CD8-positive, alpha-beta memory T cell (primary cell): ENCODE data around the gene NCKAP5. TPM values are rescaled to one million over a fixed set of nuclear protein-coding genes. Genes with fewer than 3 reads are reported as not detected.

ENCODE experiments used
- CTCF ChIA-PET: fragments of 350-600 bp; sonication (Branson Sonifier 250); formaldehyde crosslinking; loops from one replicate; lab custom pipeline; 2021; ENCODE audit warnings: antibody characterized with exemption; lab: Charles Lee
- POLR2A ChIA-PET: fragments of 350-600 bp; sonication (Branson Sonifier 250); formaldehyde crosslinking; loops from one replicate; lab custom pipeline; 2021; ENCODE audit warnings: antibody characterized with exemption; lab: Charles Lee
- DNase-seq, 5 donors: peaks; one replicate each; pipeline versions ENCODE4 v3.0.0 to v3.0.0-alpha.2; 2020 to 2022; ENCODE audit warnings: mixed read lengths in 1 of 5
- H3K27ac ChIP-seq: one replicate; pipeline ENCODE4 v1.7.0; 2013; ENCODE audit warnings: low read depth, mild to moderate bottlenecking, low read length, moderate library complexity
- H3K27me3 ChIP-seq: 2 replicates; pipeline ENCODE4 v1.7.0; 2013; ENCODE audit warnings: low read length, mild to moderate bottlenecking; ENCODE audit not compliant: insufficient read depth, poor library complexity, severe bottlenecking
- H3K36me3 ChIP-seq: 2 replicates; pipeline ENCODE4 v1.7.0; 2013; ENCODE audit warnings: mild to moderate bottlenecking, low read length, moderate library complexity; ENCODE audit not compliant: insufficient read depth
- H3K4me1 ChIP-seq: 2 replicates; pipeline ENCODE4 v1.7.0; 2013; ENCODE audit warnings: mild to moderate bottlenecking, low read length, moderate library complexity; ENCODE audit not compliant: insufficient read depth
- H3K4me3 ChIP-seq: 2 replicates; pipeline ENCODE4 v1.7.0; 2013; ENCODE audit warnings: mild to moderate bottlenecking, low read length
- H3K9me3 ChIP-seq: 2 replicates; pipeline ENCODE4 v1.7.0; 2013; ENCODE audit warnings: mild to moderate bottlenecking, low read length
- H3K27ac Mint-ChIP-seq, 8 donors: one replicate each; pipeline ENCODE4 v1.8.0; 2020 to 2021; ENCODE audit warnings: mixed read lengths in 8 of 8, mild to moderate bottlenecking in 6 of 8, inconsistent platforms in 3 of 8, moderate library complexity in 3 of 8
- H3K27me3 Mint-ChIP-seq, 2 donors: one replicate each; pipeline ENCODE4 v1.8.0; 2020 to 2021; ENCODE audit warnings: mixed read lengths in 2 of 2, mild to moderate bottlenecking in 1 of 2, moderate library complexity in 1 of 2
- H3K36me3 Mint-ChIP-seq, 3 donors: one replicate each; pipeline ENCODE4 v1.8.0; 2020 to 2021; ENCODE audit warnings: mixed read lengths in 3 of 3, inconsistent platforms in 1 of 3, mild to moderate bottlenecking in 1 of 3
- H3K4me1 Mint-ChIP-seq, 3 donors: one replicate each; pipeline ENCODE4 v1.8.0; 2020 to 2021; ENCODE audit warnings: mixed read lengths in 3 of 3, inconsistent platforms in 1 of 3, mild to moderate bottlenecking in 1 of 3
- H3K4me3 Mint-ChIP-seq, 7 donors: one replicate each; pipeline ENCODE4 v1.8.0; 2020 to 2021; ENCODE audit warnings: mixed read lengths in 7 of 7, mild to moderate bottlenecking in 6 of 7, moderate library complexity in 4 of 7, inconsistent platforms in 2 of 7
- H3K9me3 Mint-ChIP-seq, 5 donors: one replicate each; pipeline ENCODE4 v1.8.0; 2020 to 2022; ENCODE audit warnings: mixed read lengths in 5 of 5, mild to moderate bottlenecking in 3 of 5, moderate library complexity in 2 of 5, inconsistent platforms in 1 of 5
- polyA plus RNA-seq: library from polyadenylated mRNA; unstranded; fragments of 300-500 nt; fragmentation: Illumina TruSeq; gene quantifications from one replicate; pipeline ENCODE4 v1.2.3, GENCODE V29; 2021
- total RNA-seq, 2 experiments: library from RNA; stranded (reverse); gene quantifications; one replicate each; pipeline ENCODE4 v1.2.3, GENCODE V29; 2021

Gene NCKAP5
- total and polyA plus RNA-seq, 3 experiments from 2014 or later: not detected

DNA sequence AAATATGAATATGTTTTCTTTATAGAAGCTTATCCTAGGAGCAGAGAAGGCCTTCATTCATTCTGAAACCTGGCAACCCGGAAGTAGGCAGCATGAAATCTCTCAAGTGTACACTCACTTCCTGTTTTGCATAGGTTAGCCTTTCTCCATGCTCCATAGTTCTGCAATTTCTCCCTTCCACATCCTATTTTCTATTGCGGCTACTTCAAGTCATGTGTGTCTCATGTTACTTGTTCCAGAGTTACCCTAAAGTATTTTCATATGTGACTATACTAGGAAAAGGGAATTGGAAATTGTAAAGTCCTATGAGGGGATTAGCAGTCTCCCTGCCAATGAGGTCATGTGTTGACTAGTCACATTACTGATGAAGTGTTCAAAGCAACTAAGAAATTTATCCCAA lies 320.6 kb downstream of the NCKAP5 start:
- H3K9me3 ChIP-seq: no peaks in the 10 kb centered on the region
- Mint-ChIP-seq H3K4me3 (no peak overlapping the region), H3K36me3 (no peaks in the 10 kb centered on the region), H3K27ac (no peak overlapping the region), H3K27me3 (peaks cover 0 to 1% of the 10 kb centered on the region in 2 donors), H3K9me3 (peaks cover 0 to 7% (median 4%) of the 10 kb centered on the region in 5 donors), H3K4me1 (no peaks in the 10 kb centered on the region)
- POLR2A ChIA-PET: no interaction called here
- no peaks in the 10 kb centered on the region for H3K27me3 ChIP-seq
- no peak for DNase-seq
- H3K4me1 ChIP-seq: no peaks in the 10 kb centered on the region
- H3K27ac ChIP-seq: no peak overlapping the region
- H3K4me3 ChIP-seq: no peak overlapping the region
- no peaks in the 10 kb centered on the region for H3K36me3 ChIP-seq
- CTCF ChIA-PET: no interaction called here

DNA sequence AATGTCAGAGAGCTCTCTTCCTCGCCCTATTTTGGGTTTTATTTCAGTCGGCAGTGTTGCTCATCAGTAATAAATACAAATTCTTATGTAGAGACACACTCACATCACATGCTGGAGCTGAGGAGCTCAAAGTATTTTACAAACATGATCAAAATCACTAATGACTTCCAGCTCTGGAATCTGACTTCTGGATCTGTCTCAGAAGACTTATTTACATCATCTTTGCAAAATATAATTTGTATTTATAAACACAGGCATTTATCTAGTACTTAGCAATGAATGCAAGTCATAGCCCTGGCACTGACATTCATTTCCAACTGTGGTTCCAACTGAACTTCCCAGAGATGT lies 327.1 kb downstream of the NCKAP5 start:
- Mint-ChIP-seq H3K4me1 (no peaks in the 10 kb centered on the region), H3K36me3 (no peaks in the 10 kb centered on the region), H3K27ac (no peak overlapping the region), H3K9me3 (peaks cover 0 to 9% (median 2%) of the 10 kb centered on the region in 5 donors), H3K27me3 (no peaks in the 10 kb centered on the region), H3K4me3 (no peak overlapping the region)
- no peak overlapping the region for H3K27ac ChIP-seq
- no peaks in the 10 kb centered on the region for H3K27me3 ChIP-seq
- H3K9me3 ChIP-seq: no peaks in the 10 kb centered on the region
- no peaks in the 10 kb centered on the region for H3K36me3 ChIP-seq
- POLR2A ChIA-PET: no interaction called here
- no peaks in the 10 kb centered on the region for H3K4me1 ChIP-seq
- CTCF ChIA-PET: no interaction called here
- DNase-seq: no peak
- H3K4me3 ChIP-seq: no peak overlapping the region

DNA sequence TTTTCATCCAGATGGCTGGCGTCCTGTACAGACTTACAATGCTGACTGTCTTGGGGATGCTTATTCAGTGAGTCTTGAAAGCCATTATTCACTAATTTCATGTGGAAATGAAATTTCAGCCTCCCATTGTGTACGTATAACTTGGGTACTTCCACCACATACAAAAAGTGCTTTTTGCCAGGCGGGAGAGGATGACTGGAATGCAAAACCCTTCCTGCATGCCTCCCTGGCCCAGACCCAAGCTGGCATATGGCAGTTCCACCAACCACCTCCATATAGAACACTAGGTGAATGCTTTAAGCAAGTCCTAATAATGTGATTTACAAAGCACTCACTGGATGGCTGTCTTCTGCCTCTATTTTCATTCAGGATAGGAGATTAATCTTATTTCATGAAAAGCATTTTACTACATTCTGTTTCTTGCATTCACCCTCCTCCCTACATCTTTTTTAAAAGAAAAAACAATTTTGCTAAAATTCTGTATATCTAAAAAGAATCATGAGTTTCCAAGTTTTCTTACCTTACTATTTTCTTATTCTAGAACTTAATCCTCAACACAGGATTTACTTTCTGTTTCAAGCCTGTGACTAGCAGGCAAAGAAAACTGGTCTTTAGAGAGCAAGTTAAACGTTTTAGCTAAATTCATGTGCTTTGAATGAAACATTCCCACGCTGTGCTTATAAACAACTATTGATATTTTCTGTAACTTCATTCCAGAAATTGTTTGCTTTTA lies 327.6 kb downstream of the NCKAP5 start:
- no peaks in the 10 kb centered on the region for H3K4me1 Mint-ChIP-seq
- Histone ChIP-seq H3K27me3 (no peaks in the 10 kb centered on the region), H3K36me3 (no peaks in the 10 kb centered on the region), H3K4me1 (no peaks in the 10 kb centered on the region), H3K9me3 (no peaks in the 10 kb centered on the region), H3K4me3 (no peak overlapping the region), H3K27ac (no peak overlapping the region)
- no peak overlapping the region for H3K4me3 Mint-ChIP-seq
- H3K36me3 Mint-ChIP-seq: no peaks in the 10 kb centered on the region
- peaks cover 0 to 9% (median 2%) of the 10 kb centered on the region in 5 donors for H3K9me3 Mint-ChIP-seq
- H3K27me3 Mint-ChIP-seq: no peaks in the 10 kb centered on the region
- no peak for DNase-seq
- POLR2A ChIA-PET: no interaction called here
- CTCF ChIA-PET: no interaction called here
- no peak overlapping the region for H3K27ac Mint-ChIP-seq

DNA sequence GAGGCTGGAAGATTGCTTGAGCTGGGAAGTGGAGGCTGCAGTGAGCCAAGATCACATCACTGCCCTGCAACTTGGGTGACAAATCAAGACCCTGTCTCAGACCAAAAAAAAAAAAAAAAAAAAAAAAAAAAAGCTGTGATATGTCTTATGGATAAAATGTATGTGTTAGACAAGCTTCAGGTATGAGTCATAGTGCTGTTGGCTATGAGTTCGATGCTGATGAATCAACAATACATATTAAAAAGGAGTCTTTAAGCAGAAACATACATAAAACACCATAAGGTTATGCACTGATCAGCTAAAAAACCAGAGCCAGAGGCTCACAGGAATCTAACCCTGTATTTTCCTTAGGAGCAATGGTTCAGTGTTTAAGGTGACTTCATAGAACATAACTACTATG lies 332.3 kb downstream of the NCKAP5 start:
- no peaks in the 10 kb centered on the region for H3K27me3 Mint-ChIP-seq

DNA sequence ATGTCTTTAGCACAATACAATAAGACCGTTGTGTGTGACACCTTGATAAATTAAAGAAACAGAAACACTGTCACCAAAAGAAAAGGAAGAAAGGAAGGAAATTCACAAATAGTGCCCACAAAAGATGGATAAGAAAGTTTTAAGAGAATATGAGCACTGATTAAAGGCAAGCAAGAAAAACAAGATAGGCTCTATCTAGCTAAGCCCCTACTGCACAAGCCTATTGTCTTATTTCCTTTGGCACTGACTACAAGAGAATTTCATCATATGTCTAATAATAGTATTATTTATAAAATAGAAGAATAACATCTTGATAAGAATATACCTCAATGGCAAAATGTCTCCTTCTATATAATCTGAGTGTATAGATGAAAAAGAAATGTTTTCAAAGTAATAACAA lies 335.7 kb downstream of the NCKAP5 start:
- POLR2A ChIA-PET: no interaction called here

More for the DNA sequence above, 332.3 kb downstream of the NCKAP5 start:
- ChIA-PET CTCF (no interaction called here), POLR2A (no interaction called here)
- Histone ChIP-seq H3K36me3 (no peaks in the 10 kb centered on the region), H3K4me1 (no peaks in the 10 kb centered on the region), H3K9me3 (peaks cover 3% of the 10 kb centered on the region), H3K4me3 (no peak overlapping the region), H3K27ac (no peak overlapping the region), H3K27me3 (no peaks in the 10 kb centered on the region)
- no peaks in the 10 kb centered on the region for H3K36me3 Mint-ChIP-seq
- H3K4me1 Mint-ChIP-seq: no peaks in the 10 kb centered on the region
- H3K9me3 Mint-ChIP-seq: peaks cover 0 to 3% (median 0%) of the 10 kb centered on the region in 5 donors
- H3K4me3 Mint-ChIP-seq: no peak overlapping the region
- no peak overlapping the region for H3K27ac Mint-ChIP-seq
- no peak for DNase-seq

DNA sequence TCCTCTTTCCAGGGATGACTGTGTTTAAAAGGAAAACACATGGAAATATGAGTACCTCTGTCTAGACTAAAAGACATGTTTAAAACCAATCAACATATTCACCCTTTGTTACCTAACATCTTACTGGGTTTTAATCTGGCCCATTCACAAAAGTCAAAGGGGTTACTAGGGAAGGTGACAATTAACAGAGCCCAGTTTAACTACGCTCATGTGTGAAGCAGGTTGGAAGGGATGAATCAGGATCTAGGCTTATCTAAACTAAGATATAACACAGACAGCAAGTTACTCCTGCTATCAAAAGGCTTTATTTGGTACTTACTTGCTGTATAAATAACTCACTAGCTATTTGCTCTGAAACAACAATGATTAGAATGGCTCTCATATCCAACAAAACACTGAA lies 337.0 kb downstream of the NCKAP5 start:
- Histone ChIP-seq H3K27ac (no peak overlapping the region), H3K9me3 (peaks cover 3% of the 10 kb centered on the region), H3K36me3 (no peaks in the 10 kb centered on the region), H3K4me3 (no peak overlapping the region), H3K4me1 (no peaks in the 10 kb centered on the region), H3K27me3 (no peaks in the 10 kb centered on the region)
- no peak for DNase-seq
- ChIA-PET POLR2A (no interaction called here), CTCF (no interaction called here)
- H3K27ac Mint-ChIP-seq: no peak overlapping the region
- no peaks in the 10 kb centered on the region for H3K4me1 Mint-ChIP-seq
- H3K4me3 Mint-ChIP-seq: no peak overlapping the region
- H3K27me3 Mint-ChIP-seq: no peaks in the 10 kb centered on the region
- H3K9me3 Mint-ChIP-seq: peaks cover 0 to 5% (median 0%) of the 10 kb centered on the region in 5 donors
- H3K36me3 Mint-ChIP-seq: no peaks in the 10 kb centered on the region

More for the DNA sequence above, 335.7 kb downstream of the NCKAP5 start:
- no peak overlapping the region for H3K27ac Mint-ChIP-seq
- Histone ChIP-seq H3K4me3 (no peak overlapping the region), H3K27me3 (no peaks in the 10 kb centered on the region), H3K36me3 (no peaks in the 10 kb centered on the region), H3K4me1 (no peaks in the 10 kb centered on the region), H3K27ac (no peak overlapping the region), H3K9me3 (peaks cover 3% of the 10 kb centered on the region)
- no peaks in the 10 kb centered on the region for H3K4me1 Mint-ChIP-seq
- peaks cover 0 to 5% (median 0%) of the 10 kb centered on the region in 5 donors for H3K9me3 Mint-ChIP-seq
- CTCF ChIA-PET: no interaction called here
- no peaks in the 10 kb centered on the region for H3K27me3 Mint-ChIP-seq
- H3K4me3 Mint-ChIP-seq: no peak overlapping the region
- H3K36me3 Mint-ChIP-seq: no peaks in the 10 kb centered on the region
- DNase-seq: no peak

DNA sequence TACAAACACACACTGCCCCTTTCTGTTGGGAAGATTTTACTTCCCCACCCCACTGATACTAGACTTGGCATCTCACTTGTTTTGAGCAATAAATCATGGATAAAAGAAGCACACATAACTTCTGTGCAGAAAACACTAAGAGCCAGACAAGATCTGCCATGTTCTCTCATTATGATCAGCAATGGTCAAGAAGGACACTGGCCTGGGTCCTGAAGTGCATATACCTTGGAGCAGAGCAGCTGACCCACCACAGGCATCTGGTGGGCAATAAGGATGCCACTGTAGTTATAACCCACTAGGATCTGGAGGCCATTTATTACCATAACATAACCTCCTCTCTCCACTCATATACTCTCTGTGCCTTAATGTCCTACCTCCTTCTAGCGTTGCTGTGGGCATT lies 338.3 kb downstream of the NCKAP5 start:
- no peak overlapping the region for H3K4me3 Mint-ChIP-seq
- H3K4me1 ChIP-seq: no peaks in the 10 kb centered on the region
- no peaks in the 10 kb centered on the region for H3K4me1 Mint-ChIP-seq
- ChIA-PET CTCF (no interaction called here), POLR2A (no interaction called here)
- no peak for DNase-seq
- no peak overlapping the region for H3K27ac Mint-ChIP-seq
- H3K36me3 Mint-ChIP-seq: no peaks in the 10 kb centered on the region
- no peak overlapping the region for H3K4me3 ChIP-seq
- no peak overlapping the region for H3K27ac ChIP-seq
- no peaks in the 10 kb centered on the region for H3K36me3 ChIP-seq
- H3K27me3 ChIP-seq: no peaks in the 10 kb centered on the region
- H3K9me3 Mint-ChIP-seq: peaks cover 0 to 5% (median 0%) of the 10 kb centered on the region in 5 donors
- H3K9me3 ChIP-seq: peaks cover 3% of the 10 kb centered on the region
- no peaks in the 10 kb centered on the region for H3K27me3 Mint-ChIP-seq

DNA sequence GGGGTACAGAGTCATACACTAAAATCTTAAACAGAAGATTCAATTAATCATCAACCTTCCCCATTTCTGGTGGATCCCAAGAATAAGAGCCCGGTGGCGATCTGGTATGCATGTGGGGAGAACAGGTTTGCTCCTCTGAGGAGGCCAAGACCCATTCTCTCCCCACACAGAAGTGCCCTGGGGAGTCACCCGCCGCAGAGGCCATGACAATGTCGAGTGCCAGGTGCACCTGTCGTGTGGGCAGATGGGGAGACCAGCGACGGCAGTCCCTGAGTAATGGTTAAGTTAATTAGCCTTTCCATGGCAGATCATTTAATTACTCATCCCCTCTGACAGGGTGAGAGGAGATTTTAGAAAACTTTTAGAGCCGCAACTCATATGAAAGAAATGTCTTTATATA lies 345.0 kb downstream of the NCKAP5 start:
- H3K27ac ChIP-seq: no peak overlapping the region
- H3K27me3 ChIP-seq: no peaks in the 10 kb centered on the region
- H3K4me3 ChIP-seq: no peak overlapping the region
- H3K9me3 ChIP-seq: no peaks in the 10 kb centered on the region
- H3K27ac Mint-ChIP-seq: no peak overlapping the region
- H3K36me3 Mint-ChIP-seq: no peaks in the 10 kb centered on the region
- ChIA-PET POLR2A (no interaction called here), CTCF (no interaction called here)
- H3K9me3 Mint-ChIP-seq: peaks cover 0 to 11% (median 3%) of the 10 kb centered on the region in 5 donors
- H3K4me3 Mint-ChIP-seq: no peak overlapping the region
- no peaks in the 10 kb centered on the region for H3K36me3 ChIP-seq
- no peaks in the 10 kb centered on the region for H3K27me3 Mint-ChIP-seq
- DNase-seq: no peak
- no peaks in the 10 kb centered on the region for H3K4me1 ChIP-seq
- no peaks in the 10 kb centered on the region for H3K4me1 Mint-ChIP-seq
